OCI-LY1 (cell line): Measurements from ENCODE around the gene SEC11A.
"Not testable (repeated sequence)": the region's sequence is repeated elsewhere in the genome, so short reads cannot be mapped to it uniquely, and the experiment has no call there.

Experiments
- EZH2 ChIP-seq: fragments of 200-600 bp; sonication (generic), shearing (Covaris generic); IDR thresholded peaks from 2 replicates; pipeline ENCODE4 v1.8.0; 2017; ENCODE audit warnings: borderline replicate concordance, mixed run types, mild to moderate bottlenecking, antibody characterized with exemption, low read length, moderate library complexity, mixed read lengths
- TF ChIP-seq, protein P1 (sequence below): fragments of 200-600 bp; sonication (generic), shearing (Covaris generic); IDR thresholded peaks from 2 replicates; pipeline ENCODE4 v1.5.1; 2017; ENCODE audit warnings: mild to moderate bottlenecking, antibody characterized with exemption, low read length, moderate library complexity, mixed read lengths

DNA sequence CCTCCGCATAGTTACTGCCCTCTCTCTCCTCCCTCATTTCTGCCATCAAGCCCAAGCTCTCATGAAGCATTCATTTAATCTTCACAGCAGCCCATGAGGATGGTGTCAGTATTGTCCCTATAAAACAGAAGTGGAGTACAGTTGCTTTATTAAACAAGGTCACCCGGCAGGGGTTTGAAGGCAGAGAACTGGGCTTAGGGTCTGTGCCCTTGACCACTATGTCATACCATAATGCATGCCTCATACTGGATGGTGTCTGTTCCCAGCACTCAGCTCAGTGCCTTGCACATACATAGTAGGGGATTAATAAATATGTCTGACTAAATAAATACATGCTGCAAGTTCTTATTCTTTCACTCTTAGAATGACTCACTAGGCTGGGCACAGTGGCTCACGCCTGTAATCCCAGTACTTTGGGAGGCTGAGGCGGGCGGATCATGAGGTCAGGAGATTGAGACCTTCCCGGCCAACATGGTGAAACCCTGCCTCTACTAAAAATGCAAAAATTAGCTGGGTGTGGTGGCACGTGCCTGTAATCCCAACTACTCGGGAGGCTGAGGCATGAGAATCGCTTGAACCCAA lies 19.6 kb upstream of the SEC11A start:
- TF ChIP-seq EZH2: not testable (repeated sequence)
- TF ChIP-seq, protein P1, sequence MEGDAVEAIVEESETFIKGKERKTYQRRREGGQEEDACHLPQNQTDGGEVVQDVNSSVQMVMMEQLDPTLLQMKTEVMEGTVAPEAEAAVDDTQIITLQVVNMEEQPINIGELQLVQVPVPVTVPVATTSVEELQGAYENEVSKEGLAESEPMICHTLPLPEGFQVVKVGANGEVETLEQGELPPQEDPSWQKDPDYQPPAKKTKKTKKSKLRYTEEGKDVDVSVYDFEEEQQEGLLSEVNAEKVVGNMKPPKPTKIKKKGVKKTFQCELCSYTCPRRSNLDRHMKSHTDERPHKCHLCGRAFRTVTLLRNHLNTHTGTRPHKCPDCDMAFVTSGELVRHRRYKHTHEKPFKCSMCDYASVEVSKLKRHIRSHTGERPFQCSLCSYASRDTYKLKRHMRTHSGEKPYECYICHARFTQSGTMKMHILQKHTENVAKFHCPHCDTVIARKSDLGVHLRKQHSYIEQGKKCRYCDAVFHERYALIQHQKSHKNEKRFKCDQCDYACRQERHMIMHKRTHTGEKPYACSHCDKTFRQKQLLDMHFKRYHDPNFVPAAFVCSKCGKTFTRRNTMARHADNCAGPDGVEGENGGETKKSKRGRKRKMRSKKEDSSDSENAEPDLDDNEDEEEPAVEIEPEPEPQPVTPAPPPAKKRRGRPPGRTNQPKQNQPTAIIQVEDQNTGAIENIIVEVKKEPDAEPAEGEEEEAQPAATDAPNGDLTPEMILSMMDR: not testable (repeated sequence)
